SIG-M5 (cell line): ENCODE results near the gene RTN3.

Experiments used
- DNase-seq: peaks from one replicate; lab custom pipeline; 2025; lab: John Stamatoyannopoulos, UW

The RTN3 gene

DNA sequence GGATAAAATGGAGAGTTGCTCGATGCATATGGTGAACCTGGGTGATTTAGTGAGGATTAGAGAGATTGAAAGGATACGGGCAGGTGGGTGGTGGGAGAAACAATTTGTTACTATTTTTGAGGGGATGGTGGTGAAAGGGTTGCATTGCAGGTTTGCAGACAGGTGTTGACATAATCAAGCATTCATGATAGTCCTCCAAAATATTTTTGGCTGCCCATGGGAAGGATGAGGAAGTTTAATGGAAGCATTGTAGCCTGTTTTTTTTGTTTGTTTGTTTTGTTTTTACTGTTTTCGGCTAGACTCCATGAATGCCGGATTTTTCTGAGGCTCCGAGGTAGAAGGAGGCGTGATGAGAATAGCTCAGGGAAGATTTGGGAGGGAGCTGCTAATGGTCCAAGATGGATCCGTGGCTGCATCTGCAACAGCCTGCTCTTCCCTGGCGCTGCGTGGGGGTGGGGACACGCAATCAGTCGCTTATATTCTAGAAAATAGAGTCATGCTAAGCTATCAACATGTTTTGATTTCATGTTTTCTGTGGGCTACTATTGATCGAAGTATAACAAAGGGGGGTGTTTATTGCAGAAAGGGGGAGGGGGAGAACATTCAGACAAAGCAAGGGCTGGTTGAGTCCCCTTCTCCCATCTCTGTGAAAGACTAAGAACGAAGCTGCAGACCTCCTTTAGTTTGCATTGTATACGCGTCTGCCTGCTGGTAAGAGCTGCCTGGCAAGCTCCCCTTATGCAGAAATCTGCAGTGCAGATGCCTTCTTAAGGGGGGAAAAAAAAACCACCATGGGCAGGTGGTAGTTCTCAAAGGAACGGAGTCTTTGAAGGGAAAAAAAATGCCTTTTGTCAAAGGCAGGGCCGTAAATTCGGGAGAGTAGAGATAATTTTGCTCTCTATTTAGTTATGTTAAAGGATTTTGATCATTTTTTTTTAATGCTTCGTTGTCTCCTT, 1.0 kb downstream of the RTN3 start:
- DNase-seq: no peak

DNA sequence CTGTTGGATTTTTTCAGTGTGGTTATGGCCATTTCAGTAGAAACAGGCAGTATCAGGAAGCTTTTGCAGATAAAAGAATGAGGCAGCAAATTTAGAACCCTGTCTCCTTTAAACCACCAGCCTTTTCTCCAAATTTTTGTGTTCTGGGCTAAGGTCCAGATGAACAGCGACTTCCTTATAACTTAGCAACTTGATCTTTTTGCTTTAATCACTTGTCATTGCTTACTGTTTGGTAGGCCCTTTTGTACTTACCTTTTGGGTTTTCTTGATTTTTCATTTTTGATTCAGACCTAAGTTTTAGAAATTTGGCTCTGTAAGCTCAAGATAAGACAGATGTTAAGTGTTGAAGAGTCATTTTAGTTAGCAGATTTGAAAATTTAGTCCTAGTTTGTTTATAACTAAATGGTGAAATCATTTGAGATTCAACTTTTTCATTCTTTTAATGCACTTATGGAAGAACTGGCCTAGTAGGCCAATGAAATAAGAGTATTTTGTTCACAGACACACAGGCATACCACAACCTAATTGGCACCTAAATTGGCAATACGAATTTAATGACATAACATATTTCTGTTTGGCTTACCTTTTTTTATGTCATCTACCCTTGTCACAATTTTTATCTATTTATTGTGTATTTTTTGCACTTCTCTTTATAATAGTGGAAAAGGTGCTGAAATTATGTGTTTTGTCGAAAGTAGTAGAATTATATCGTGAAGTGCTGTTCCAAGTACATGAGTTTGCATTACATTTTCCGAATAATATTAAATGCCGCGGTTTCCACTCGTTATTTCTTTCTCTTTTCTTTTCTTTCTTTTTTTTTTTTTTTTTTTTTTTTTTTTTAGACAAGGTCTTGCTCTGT, 2.1 kb downstream of the RTN3 start:
- no peak for DNase-seq

DNA sequence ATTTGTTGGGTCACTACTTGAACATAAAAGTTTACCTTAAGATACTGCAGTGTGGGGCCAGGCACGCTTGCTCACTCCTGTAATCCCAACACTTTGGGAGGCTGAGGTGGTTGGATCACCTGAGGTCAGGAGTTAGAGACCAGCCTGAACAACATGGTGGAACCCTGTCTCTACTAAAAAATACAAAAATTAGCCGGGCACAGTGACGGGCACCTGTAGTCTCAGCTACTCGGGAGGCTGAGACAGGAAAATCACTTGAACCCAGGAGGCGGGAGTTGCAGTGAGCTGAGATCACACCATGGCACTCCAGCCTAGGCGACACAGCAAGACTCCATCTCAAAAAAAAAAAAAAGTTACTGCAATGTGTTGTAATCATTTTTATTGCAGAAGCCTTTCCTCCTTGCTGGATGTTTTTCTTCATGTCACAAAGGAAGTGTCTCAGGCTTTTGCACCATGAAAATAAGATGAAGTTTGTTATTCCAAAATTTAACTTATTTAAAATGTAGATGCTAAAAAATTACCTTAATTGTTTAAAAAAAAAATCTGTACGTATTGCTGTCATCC, 3.9 kb downstream of the RTN3 start:
- peak; percentile 9 for DNase-seq

DNA sequence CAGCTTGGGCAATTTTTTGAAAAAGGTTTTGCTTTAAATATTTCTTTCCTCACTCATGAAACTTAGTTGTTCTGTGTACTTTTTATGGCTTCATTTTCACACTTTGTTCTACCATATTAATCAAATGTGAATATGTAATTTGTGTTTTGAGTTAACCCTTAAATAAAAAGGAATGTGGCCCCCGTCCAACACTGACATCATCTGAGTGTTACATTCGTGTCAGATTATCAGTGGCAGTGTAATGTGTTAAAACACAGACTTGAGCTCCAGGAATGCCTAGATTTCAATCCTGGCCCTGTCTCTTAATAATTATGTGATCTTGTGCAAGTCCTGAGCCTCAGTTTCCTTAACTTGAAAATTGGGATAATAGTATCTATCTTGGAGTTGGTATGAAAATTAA, 5.6 kb downstream of the RTN3 start:
- DNase-seq: no peak

DNA sequence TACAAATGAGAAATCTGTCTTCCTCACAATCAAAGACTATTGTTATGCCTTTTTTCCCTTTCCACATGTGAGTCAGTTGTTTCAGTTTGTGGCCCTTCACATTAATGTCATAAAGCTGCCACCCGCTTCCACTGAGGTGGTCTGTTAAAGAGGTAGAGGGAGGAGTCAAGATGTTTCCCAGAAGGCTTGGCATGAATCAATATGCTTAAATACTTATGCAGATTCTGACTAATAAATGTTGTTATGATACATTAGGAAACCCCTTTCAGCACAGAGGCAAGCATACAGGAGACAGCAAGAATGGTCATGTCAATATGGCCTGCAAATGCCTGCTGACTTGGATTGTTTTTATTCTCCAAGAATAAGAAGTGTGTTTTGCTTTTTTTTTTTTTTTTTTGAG, 6.5 kb downstream of the RTN3 start:
- DNase-seq: no peak

DNA sequence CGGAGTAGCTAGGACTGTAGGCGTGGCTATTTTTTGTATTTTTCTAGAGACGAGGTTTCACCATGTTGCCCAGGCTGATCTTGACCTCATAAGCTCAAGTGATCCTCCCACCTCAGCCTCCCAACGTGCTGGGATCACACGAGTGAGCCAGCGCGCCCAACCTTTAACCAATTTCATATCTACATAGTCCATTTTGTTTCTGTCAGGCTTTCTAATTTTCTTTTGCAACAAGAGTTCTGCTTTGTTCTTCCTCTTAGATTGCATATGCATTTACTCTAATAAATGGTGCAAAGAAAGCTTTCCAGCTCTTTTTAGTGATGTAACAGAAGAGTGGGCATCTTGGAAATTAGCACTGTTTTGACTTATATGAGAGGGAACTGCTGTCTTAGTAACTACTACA, 13.3 kb downstream of the RTN3 start:
- DNase-seq: no peak

DNA sequence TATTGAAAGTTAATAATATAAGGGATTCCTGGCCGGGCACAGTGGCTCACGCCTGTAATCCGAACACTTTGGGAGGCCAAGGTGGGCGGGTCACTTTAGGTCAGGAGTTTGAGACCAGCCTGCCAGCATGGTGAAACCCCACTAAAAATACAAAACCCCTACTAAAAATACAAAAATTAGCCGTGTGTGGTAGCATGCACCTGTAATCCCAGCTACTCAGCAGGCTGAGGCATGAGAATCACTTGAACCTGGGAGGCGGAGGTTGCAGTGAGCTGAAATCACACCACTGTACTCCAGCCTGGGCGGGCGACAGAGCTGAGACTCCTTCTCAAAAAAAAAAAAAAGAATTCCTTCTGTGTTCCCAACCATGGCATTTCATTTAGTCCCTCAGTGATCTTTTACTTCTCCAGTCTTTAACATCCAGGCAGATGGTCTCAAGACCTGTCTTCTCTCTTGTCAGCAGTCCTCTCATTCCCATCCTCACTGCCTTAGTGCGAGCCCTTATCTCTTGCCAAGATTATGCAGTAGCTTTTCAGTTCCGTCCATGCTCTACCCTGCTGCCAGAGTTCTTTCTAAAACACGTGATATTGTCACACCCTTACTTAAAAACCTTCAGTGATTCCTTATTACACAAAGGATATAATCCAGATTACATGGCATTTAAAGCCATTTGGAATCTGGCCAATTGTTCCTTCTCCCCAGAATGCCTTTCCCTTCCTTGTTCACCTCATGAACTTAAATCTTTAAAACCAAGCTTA, 17.9 kb downstream of the RTN3 start:
- no peak for DNase-seq

DNA sequence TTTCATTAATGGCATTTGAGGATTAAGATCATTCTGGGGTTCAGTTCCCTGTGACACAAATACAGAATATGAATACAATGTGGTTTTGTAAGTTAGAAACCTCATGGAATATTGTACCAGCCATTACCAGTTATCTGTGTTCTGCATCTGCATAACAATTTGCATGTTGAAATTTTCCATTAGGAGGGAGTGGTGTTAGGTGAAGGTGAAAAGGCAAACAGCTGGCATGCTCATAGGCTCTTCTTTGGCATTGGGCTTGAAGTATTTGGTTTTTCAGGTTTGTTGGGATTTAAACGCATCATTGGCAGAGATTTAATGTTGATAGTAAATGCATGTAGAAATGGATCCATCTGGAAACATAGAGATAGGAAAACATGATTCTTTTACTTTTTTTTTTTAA, 18.6 kb downstream of the RTN3 start:
- DNase-seq: no peak

DNA sequence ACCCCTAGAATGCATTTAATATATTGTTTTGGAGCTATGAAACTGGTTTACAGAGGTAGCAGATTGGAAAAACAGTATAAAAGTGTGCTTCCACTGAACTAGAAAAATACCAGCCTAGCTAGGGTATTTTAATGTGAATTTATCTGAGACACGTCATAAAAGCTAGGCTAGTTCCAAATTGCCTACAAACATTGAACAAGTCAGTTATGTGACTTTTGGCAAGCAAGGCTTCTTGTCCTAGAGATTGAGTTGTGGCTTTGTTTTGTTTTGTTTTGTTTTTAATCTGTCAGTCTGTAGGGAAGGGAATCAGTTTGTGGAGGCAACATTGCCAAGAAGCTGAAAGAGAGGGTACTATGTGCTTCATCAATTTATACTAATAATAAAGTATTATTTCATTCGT, 24.2 kb downstream of the RTN3 start:
- no peak for DNase-seq

DNA sequence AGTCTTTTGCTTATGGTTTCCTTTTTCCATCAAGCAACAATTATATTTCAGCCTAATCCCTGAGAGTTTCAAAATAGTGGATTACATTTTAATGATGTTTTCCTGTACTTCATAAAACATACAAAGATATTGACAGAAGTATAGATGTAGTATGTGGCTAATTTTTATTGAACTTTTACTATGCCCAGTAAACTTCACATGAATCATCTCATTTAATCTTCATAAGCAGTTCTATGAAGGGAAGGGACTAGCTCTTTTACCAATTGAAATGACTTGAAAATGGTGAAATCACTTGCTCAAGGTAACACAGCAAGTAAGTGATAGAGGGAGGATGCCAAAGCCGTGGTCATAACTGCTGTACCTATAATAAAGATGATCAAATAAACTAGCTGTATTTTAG, 27.5 kb downstream of the RTN3 start:
- DNase-seq: no peak

DNA sequence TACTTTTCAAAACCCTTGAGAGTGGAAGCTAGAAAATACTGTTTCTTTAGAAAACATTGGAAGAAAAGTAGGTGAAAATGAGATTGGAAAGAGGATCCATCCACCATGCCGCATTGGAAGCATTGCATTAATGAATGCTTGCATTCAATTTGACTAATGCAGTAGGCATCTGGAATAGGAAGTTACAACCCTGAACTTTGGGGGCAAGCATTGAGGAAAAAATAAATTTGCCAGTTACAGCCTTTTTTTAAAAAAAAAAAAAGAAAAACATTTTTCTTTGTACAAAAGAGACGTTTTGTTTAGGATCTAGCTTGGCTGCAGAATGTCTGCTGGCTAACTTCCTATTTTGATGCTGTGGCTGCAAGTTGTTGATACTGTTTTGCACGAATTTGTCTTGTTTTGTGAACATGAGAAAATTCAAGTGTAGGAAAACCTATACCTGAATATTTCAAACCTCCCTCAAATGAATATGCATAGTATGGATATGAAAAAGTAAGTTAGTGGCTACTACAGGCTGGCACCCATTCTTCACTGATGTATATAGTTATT, 28.1 kb downstream of the RTN3 start:
- DNase-seq: no peak

DNA sequence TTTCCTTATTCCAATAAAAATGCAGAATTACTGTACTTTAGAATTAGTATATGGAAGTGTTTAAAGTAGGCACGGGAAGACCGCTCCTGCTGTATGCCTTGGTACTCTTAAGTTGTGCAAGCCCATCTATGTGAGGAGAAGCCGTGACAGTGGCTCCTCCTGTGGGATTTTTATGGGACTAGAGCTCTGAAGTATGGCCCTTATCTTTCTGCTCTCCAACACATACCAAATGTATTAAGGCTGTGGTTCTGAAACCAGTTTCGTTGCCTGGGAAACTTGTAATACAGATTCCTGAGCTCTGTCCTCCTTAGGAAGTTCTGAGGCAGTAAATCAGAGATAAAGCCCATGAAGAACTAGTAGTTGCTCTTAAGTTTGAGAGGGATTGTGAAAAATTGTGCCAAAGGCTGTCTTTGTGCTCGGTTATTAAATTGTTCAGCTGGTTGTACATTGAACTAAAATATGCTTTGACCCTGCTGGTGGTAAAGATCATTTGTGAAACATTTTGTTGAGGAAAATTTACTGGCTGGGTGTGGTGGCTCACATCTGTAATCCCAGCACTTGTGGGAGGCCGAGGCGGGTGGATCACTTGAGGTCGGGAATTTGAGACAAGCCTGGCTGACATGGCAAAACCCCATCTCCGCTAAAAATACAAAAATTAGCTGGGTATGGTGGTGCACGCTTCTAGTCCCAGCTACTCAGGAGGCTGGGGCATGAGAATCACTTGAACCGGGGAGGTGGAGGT, 29.3 kb downstream of the RTN3 start:
- no peak for DNase-seq

DNA sequence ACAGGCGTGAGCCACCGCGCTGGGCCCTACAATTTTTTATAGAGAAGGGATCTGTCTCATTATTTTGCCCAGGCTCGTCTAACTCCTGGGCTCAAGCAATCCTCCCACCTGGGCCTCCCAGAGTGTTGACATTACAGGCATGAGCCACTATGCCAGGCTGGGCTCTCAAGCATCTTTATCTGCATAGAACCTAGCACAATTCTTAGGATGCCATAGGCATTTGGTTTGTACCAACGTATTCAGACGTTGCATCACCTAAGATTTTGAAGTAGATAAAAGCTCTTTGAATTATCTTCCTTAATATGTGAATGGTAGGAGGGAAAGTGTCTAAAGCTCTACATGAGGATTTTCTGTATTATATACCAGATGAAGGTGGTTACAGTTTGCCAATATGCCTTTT, 30.5 kb downstream of the RTN3 start:
- no peak for DNase-seq

DNA sequence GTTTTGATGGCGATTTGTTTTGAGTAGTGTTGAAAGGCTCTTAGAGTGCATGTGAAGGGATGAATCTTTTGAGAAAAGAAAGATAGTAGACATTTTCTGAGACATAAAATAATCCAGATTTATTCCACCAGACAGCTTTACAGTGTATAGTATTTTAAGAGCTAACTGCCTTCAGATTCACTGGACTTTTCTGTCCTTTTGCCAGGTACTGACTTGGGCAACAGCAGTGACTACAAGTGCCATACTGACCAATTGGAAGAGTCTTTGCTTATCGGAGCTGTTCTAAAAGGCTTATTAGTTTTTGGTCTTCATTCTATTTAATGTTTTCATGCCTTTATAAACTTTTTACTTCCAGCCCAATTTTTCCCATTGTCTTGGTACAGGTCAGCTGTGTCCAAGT, 32.5 kb downstream of the RTN3 start:
- no peak for DNase-seq

DNA sequence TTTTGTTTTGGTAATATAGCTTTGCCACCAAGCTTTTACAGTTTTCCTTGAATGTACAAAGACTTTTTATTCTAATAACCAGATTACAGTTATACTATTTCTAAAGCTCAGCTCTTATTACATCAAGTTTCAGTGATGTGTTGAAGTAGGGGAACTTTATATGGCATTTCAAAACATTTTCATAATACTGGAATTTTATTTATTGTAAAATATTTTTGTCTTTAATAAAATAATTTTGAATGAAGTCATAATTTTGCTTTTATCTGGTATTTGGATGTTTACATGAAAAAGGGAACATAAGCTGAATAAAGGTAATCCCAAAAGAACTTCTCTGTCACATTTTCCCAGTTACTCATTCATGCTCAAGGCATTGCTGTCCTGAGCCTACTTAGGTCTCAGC, 34.7 kb downstream of the RTN3 start:
- DNase-seq: no peak

DNA sequence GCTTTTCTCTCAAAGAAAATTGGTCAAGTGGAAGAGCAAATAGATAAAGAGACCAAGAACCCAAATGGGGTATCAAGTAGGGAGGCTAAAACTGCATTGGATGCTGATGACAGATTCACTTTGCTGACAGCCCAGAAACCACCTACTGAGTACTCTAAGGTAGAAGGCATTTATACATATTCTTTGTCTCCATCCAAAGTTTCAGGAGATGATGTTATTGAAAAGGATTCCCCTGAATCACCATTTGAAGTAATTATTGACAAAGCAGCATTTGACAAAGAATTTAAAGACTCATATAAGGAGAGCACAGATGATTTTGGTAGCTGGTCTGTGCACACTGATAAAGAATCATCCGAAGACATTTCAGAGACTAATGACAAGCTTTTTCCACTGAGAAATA, 37.7 kb downstream of the RTN3 start:
- no peak for DNase-seq

DNA sequence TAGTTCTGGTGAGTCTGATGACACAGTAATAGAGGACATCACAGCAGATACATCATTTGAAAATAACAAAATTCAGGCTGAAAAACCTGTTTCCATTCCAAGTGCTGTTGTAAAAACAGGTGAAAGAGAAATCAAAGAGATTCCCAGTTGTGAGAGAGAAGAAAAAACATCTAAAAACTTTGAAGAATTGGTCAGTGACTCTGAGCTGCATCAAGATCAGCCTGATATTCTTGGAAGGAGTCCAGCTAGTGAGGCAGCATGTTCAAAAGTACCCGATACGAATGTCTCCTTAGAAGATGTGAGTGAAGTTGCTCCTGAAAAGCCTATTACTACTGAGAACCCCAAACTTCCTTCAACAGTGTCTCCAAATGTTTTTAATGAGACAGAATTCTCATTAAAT, 38.7 kb downstream of the RTN3 start:
- no peak for DNase-seq

DNA sequence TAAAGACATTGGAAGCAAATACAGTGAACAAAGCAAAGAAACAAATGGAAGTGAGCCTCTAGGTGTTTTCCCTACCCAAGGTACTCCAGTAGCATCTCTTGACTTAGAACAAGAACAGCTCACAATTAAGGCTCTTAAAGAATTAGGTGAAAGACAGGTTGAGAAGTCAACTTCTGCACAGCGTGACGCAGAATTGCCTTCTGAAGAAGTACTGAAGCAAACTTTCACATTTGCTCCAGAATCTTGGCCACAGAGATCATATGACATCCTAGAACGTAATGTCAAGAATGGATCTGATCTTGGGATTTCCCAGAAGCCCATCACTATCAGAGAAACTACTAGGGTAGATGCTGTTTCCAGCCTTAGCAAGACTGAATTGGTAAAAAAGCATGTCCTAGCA, 39.3 kb downstream of the RTN3 start:
- no peak for DNase-seq

DNA sequence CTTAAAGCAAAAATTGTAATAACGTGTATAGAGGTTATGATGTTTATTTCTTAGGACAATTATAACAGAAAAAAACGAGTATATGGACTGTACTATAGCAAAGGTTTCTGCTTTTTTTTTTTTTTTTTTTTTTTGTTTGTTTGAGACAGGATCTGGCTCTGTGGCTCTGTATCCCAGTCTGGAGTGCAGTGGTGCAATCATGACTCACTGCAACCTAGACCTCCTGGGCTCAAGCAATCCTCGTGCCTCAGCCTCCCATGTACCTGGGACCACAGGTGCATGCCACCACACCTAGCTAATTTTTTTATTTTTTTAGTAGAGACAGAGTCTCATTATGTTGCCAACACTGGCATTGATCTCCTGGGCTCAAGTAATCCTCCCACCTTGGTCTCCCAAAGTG, 48.0 kb downstream of the RTN3 start:
- no peak for DNase-seq

DNA sequence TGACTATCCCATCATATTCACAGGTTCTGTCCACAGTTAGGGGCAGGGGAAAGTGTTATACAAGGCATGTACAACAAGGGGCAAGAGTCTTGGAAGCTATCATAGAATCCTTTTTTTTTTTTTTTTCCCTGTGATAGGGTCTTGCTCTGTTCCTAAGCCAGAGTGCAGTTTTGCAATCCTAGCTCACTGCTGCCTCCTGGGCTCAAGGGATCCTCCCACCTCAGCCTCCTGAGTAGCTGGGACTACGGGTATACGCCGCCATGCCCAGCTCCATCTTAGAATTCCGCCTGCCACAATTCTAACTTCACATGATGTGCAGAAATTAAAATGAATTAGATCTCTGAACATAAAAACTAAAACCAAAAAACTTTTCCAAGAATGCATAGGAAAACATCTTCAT, 55.6 kb downstream of the RTN3 start:
- no peak for DNase-seq

DNA sequence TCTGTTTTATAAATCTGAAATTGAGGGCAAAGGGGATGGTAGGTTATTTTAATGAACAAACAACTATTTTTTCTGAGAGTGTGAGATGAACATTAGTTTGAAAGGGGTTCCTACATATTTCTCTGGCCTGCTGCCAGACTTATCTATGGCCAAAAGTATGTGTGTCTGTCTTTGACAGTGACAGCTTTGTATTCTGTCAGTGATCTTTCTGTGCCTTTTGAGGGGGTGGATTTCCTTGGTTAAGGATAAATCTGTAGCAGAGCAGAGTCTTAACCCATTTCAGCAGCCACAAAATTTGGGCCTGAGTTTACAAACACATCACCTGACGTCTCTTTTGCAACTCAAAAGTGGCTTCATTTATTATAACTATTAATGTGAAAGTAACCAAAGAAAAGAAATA, 56.4 kb downstream of the RTN3 start:
- no peak for DNase-seq
